ENCODE results near the gene PRR14. TPM values are rescaled to one million over a fixed set of nuclear protein-coding genes. Genes with fewer than 3 reads are reported as not detected.

The PRR14 gene
- total RNA-seq, 4 donors from 2014 or later = 8.8 to 28.4 (median 17.8) TPM

- no peaks in the 10 kb centered on the region for H3K27me3 ChIP-seq
- peaks cover 26 to 28% of the 10 kb centered on the region in 2 donors for H3K4me1 ChIP-seq
- TF ChIP-seq POLR2A (IDR thresholded peaks at IDR 0.05) = peak; percentile 84 to 88
- TF ChIP-seq, protein P1, sequence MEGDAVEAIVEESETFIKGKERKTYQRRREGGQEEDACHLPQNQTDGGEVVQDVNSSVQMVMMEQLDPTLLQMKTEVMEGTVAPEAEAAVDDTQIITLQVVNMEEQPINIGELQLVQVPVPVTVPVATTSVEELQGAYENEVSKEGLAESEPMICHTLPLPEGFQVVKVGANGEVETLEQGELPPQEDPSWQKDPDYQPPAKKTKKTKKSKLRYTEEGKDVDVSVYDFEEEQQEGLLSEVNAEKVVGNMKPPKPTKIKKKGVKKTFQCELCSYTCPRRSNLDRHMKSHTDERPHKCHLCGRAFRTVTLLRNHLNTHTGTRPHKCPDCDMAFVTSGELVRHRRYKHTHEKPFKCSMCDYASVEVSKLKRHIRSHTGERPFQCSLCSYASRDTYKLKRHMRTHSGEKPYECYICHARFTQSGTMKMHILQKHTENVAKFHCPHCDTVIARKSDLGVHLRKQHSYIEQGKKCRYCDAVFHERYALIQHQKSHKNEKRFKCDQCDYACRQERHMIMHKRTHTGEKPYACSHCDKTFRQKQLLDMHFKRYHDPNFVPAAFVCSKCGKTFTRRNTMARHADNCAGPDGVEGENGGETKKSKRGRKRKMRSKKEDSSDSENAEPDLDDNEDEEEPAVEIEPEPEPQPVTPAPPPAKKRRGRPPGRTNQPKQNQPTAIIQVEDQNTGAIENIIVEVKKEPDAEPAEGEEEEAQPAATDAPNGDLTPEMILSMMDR (IDR thresholded peaks at IDR 0.05 in 4 of 5, conservative IDR thresholded peaks at IDR 0.05 in 1 of 5) = no peak
- peak; percentile 88 to 92 for ATAC-seq
- peak overlapping the region; percentile 98 to 100 (median 100) for H3K27ac ChIP-seq
- in situ Hi-C loops (cut with MboI; ENCODE audit: low sequenced_read_pairs in 4 of 4) = loop anchor here in 1 of 4 donors (10.0 kb wide), 1 partner anchor 53 kb away; no protein-coding TSS in a partner anchor
- H3K36me3 ChIP-seq = peaks cover 0 to 36% of the 10 kb centered on the region in 2 donors
- intact Hi-C loops (cut with DNase I; ENCODE audit: low total_unique reads) = loop anchor here (1.0 to 5.0 kb wide), 6 partner anchors 40 to 761 kb away; partner anchors contain the start of genes ARMC5, FBRS, MAPK3 and PHKG2
- peak; percentile 93 to 98 for DNase-seq
- H3K9me3 ChIP-seq = no peaks in the 10 kb centered on the region
- H3K4me3 ChIP-seq = peak overlapping the region; percentile 89 to 100 (median 98)
Observed at GRCh38 chr16:30698139-30698815, 47.5 kb downstream of the PRR14 start.

GRCh38 chr16:30698816-30699614 lies 48.3 kb downstream of the PRR14 start, which contains the start of gene SRCAP:
Gene SRCAP (plus strand): TSS chr16:30699171. CDS start chr16:30700825, 1,654 bp downstream.
- DNase-seq (peak; percentile 81 to 87), ATAC-seq (peak; percentile 62 to 64)
- TF ChIP-seq, protein P1 (IDR thresholded peaks at IDR 0.05 in 4 of 5, conservative IDR thresholded peaks at IDR 0.05 in 1 of 5) = no peak
- peak; percentile 75 to 84 for TF ChIP-seq POLR2A (IDR thresholded peaks at IDR 0.05)
- intact Hi-C loops (cut with DNase I; ENCODE audit: low total_unique reads) (loop anchor here (1.0 to 5.0 kb wide), 7 partner anchors 41 to 760 kb away; partner anchors contain the start of genes ARMC5, FBRS, MAPK3 and PHKG2), in situ Hi-C loops (cut with MboI; ENCODE audit: low sequenced_read_pairs in 4 of 4) (loop anchor here in 1 of 4 donors (10.0 kb wide), 1 partner anchor 54 kb away; no protein-coding TSS in a partner anchor)
- Histone ChIP-seq H3K36me3 (peaks cover 0 to 43% of the 10 kb centered on the region in 2 donors), H3K4me1 (peaks cover 26 to 28% of the 10 kb centered on the region in 2 donors), H3K4me3 (peak within 1 kb of the TSS; percentile 89 to 100 (median 98)), H3K27me3 (no peaks in the 10 kb centered on the region), H3K27ac (peak within 1 kb of the TSS; percentile 98 to 100 (median 100)), H3K9me3 (no peaks in the 10 kb centered on the region)

DNA sequence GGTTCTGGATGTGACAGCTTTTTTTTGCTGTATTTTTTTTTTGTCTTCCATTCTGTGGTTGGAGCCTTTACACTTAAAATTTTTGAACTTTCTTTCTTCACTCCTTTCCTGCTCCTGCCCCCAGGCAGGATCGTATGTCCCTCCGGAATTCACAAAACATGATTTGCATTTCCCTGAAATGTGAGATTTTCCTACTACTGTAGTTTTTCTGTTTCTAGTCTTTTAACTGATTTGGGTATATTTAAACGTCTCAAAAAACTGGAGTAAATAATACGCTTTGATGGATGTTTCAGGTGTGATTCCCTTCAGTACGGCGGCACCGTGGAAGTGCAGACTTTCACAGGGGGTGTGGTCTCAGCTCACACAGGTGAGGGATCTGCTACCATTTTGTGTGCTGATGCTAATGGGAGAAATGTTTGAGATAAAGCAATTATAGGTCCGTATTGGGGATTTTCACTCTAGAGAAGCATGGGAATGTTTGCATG lies 48.9 kb downstream of the PRR14 start:
- DNase-seq = no peak
- in situ Hi-C loops (cut with MboI; ENCODE audit: low sequenced_read_pairs in 4 of 4) (loop anchor here in 1 of 4 donors (10.0 kb wide), 1 partner anchor 55 kb away; no protein-coding TSS in a partner anchor), intact Hi-C loops (cut with DNase I; ENCODE audit: low total_unique reads) (loop anchor here (1.0 to 5.0 kb wide), 3 partner anchors 115 to 759 kb away; partner anchors contain the start of genes ARMC5 and MAPK3)
- H3K27me3 ChIP-seq = no peaks in the 10 kb centered on the region
- peaks cover 26 to 28% of the 10 kb centered on the region in 2 donors for H3K4me1 ChIP-seq
- peak overlapping the region; percentile 98 to 100 (median 100) for H3K27ac ChIP-seq
- peaks cover 0 to 50% of the 10 kb centered on the region in 2 donors for H3K36me3 ChIP-seq
- TF ChIP-seq POLR2A (IDR thresholded peaks at IDR 0.05) = no peak
- TF ChIP-seq, protein P1 (IDR thresholded peaks at IDR 0.05 in 4 of 5, conservative IDR thresholded peaks at IDR 0.05 in 1 of 5) = no peak
- peak overlapping the region; percentile 89 to 100 (median 98) for H3K4me3 ChIP-seq
- H3K9me3 ChIP-seq = no peaks in the 10 kb centered on the region
- no peak for ATAC-seq

- no peak for ATAC-seq
- Histone ChIP-seq H3K4me1 (peaks cover 26 to 28% of the 10 kb centered on the region in 2 donors), H3K27me3 (no peaks in the 10 kb centered on the region), H3K4me3 (peak overlapping the region in 1 of 4 donors; percentile 99), H3K36me3 (peaks cover 0 to 58% of the 10 kb centered on the region in 2 donors), H3K27ac (peak overlapping the region in 1 of 4 donors; percentile 100), H3K9me3 (no peaks in the 10 kb centered on the region)
- in situ Hi-C loops (cut with MboI; ENCODE audit: low sequenced_read_pairs in 4 of 4) = no loop called here
- no peak for DNase-seq
- intact Hi-C loops (cut with DNase I; ENCODE audit: low total_unique reads) = no loop called here
- TF ChIP-seq, protein P1 (IDR thresholded peaks at IDR 0.05 in 4 of 5, conservative IDR thresholded peaks at IDR 0.05 in 1 of 5) = no peak
- no peak for TF ChIP-seq POLR2A (IDR thresholded peaks at IDR 0.05)
Observed at GRCh38 chr16:30700491-30700890, 49.7 kb downstream of the PRR14 start.
